Sigmoid colon (tissue), 4 donors: ENCODE data around the gene ARF6.

Experiments
- EP300 ChIP-seq, 4 donors: sonication (generic); formaldehyde crosslinking; IDR thresholded peaks; one replicate each; pipeline ENCODE4 v1.6.1; 2017; ENCODE audit warnings: antibody characterized with exemption in 4 of 4
- POLR2A ChIP-seq, 2 donors: fragments of 450-650 bp; IDR thresholded peaks; one replicate each; pipeline ENCODE4 v1.6.1; 2016; ENCODE audit warnings: antibody characterized with exemption in 2 of 2, mild to moderate bottlenecking in 2 of 2, moderate library complexity in 2 of 2
- TF ChIP-seq, protein P1 (sequence below), 4 experiments: fragments of 450-650 bp in 3 of 4; fragments of 200-600 bp in 1 of 4; IDR thresholded peaks; one replicate each; pipeline ENCODE4 v1.5.1; 2016 to 2019; ENCODE audit warnings: antibody characterized with exemption in 4 of 4, mild to moderate bottlenecking in 3 of 4, moderate library complexity in 2 of 4

DNA sequence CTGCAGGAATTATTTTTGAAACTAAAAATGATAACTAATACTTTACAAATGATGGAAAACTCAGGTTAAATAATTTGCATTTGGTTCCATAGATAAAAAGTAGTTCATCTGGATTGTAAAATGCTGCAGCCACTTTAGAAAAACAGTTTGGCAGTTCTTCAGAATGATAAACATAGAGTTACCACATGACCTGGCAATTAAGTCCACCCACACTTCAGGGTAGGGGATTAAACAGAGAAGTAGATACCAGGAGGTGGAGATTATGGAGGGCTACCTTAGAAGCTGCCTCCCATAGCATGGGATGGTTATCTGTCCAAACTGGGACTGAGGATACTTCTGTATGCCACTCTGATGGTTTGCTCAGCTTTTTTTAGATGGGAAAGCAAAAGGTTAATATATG lies 22.2 kb downstream of the ARF6 start:
- TF ChIP-seq, protein P1, sequence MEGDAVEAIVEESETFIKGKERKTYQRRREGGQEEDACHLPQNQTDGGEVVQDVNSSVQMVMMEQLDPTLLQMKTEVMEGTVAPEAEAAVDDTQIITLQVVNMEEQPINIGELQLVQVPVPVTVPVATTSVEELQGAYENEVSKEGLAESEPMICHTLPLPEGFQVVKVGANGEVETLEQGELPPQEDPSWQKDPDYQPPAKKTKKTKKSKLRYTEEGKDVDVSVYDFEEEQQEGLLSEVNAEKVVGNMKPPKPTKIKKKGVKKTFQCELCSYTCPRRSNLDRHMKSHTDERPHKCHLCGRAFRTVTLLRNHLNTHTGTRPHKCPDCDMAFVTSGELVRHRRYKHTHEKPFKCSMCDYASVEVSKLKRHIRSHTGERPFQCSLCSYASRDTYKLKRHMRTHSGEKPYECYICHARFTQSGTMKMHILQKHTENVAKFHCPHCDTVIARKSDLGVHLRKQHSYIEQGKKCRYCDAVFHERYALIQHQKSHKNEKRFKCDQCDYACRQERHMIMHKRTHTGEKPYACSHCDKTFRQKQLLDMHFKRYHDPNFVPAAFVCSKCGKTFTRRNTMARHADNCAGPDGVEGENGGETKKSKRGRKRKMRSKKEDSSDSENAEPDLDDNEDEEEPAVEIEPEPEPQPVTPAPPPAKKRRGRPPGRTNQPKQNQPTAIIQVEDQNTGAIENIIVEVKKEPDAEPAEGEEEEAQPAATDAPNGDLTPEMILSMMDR (IDR thresholded peaks at IDR 0.05), result no peak
- TF ChIP-seq POLR2A (IDR thresholded peaks at IDR 0.05) (no peak), EP300 (IDR thresholded peaks at IDR 0.05) (no peak)
